ENCODE results near the gene PCGF2. TPM values are rescaled to one million over a fixed set of nuclear protein-coding genes. Genes with fewer than 3 reads are reported as not detected.

PCGF2 gene
- total and polyA plus RNA-seq, 2 of the 8 experiments (the other 6 are each of a cell fraction or from before 2014, with no cell fraction given), result 42.1 to 93.3 TPM

DNA sequence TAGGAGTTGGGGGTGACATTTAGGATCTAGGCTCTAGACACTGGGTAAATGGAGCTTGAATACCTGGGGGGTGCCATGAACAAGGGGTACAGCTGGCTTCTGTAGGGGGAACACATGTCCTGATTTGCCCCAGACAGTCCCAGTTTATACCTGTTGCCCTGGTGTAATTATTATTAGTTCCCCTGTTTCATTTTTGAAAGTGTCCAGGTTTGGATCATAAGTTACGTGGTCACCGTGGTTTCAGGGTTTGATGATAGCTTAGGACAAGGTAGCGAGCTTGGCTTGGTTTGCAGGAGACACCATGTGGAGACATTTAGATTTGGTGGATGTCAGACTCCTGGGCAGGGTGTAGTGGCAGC is 37.6 kb downstream of the PCGF2 start:
- DNase-seq (ENCODE audit: low read depth in 1 of 2, low spot score in 2 of 2), result no peak
- Histone ChIP-seq H2BK5ac (ENCODE audit: low read depth, low read length) (no peak overlapping the region), H2BK20ac (ENCODE audit: low read length) (no peak overlapping the region), H3K23me2 (ENCODE audit: low read depth, low read length) (peaks cover 12% of the 10 kb centered on the region), H2BK15ac (ENCODE audit: low read length) (no peak overlapping the region), H3K56ac (replicated peaks; ENCODE audit: insufficient read length, low read depth, low read length) (no peak overlapping the region), H4K91ac (replicated peaks; ENCODE audit: insufficient read length, low read length) (no peak overlapping the region), H3K4me3 (ENCODE audit: extremely low read depth in 1 of 4, insufficient read depth in 2 of 4, low read depth in 3 of 4, low read length in 4 of 4) (no peak overlapping the region), H3K9ac (replicated peaks in 1 of 4; ENCODE audit: extremely low read depth in 1 of 4, low read depth in 3 of 4, low read length in 3 of 4) (no peak overlapping the region), H3K4ac (replicated peaks; ENCODE audit: insufficient read length, low read depth, low read length) (no peak overlapping the region), H2BK120ac (replicated peaks; ENCODE audit: low read depth, low read length) (no peak overlapping the region), H2AK5ac (ENCODE audit: low read depth, low read length) (no peak overlapping the region), H3K36me3 (ENCODE audit: control insufficient read depth in 2 of 4, insufficient read depth in 4 of 4, low read length in 3 of 4) (no peaks in the 10 kb centered on the region), H3K27ac (ENCODE audit: low read depth, low read length) (no peak overlapping the region), H2AFZ (ENCODE audit: low read length) (no peak overlapping the region), H3K23ac (ENCODE audit: insufficient read length) (no peak overlapping the region), H3K79me1 (ENCODE audit: low read depth, low read length) (no peaks in the 10 kb centered on the region), H4K5ac (ENCODE audit: insufficient read length, low read depth, low read length) (no peak overlapping the region), H3K14ac (ENCODE audit: insufficient read length) (no peak overlapping the region), H3K9me3 (ENCODE audit: insufficient read depth in 2 of 2, low read depth in 1 of 2, low read length in 1 of 2) (no peaks in the 10 kb centered on the region), H3K4me2 (ENCODE audit: insufficient read depth in 1 of 2, low read depth in 2 of 2, low read length in 2 of 2) (no peak overlapping the region), H3K79me2 (ENCODE audit: control insufficient read depth in 1 of 2, insufficient read depth in 2 of 2, low read length in 2 of 2) (no peaks in the 10 kb centered on the region), H2BK12ac (ENCODE audit: low read depth, low read length) (no peak overlapping the region), H3K18ac (ENCODE audit: extremely low read depth, low read length) (no peak overlapping the region), H3K4me1 (replicated peaks in 1 of 4; ENCODE audit: control insufficient read depth in 3 of 4, insufficient read depth in 4 of 4, low read length in 3 of 4) (peaks cover 15 to 40% (median 27%) of the 10 kb centered on the region in 4 experiments), H4K20me1 (replicated peaks in 1 of 2; ENCODE audit: control insufficient read depth in 1 of 2, insufficient read depth in 2 of 2, low read length in 2 of 2) (peaks cover 2 to 7% of the 10 kb centered on the region in 2 experiments), H4K8ac (ENCODE audit: extremely low read depth, insufficient read depth, low read length) (no peak overlapping the region), H3K27me3 (replicated peaks in 1 of 4; ENCODE audit: control insufficient read depth in 3 of 4, extremely low read depth in 1 of 4, insufficient read depth in 3 of 4, low read length in 3 of 4) (peaks cover 4 to 38% (median 23%) of the 10 kb centered on the region in 4 experiments)
- ChIA-PET POLR2A (ENCODE audit: partially characterized antibody) (interaction anchor here (0.6 to 2.7 kb wide), 10 partner anchors 9 to 112 kb away, joined by 3 to 24 read pairs (median 4); no protein-coding TSS in a partner anchor), CTCF (ENCODE audit: partially characterized antibody) (interaction anchor here (0.8 to 3.4 kb wide), 19 partner anchors 8 to 130 kb away, joined by 3 to 21 read pairs (median 4); no protein-coding TSS in a partner anchor)
- TF ChIP-seq RNF2 (IDR thresholded peaks at IDR 0.05; ENCODE audit: borderline replicate concordance, low read depth, low read length, missing control alignments, poor library complexity, severe bottlenecking) (no peak), POLR2A (IDR thresholded peaks at IDR 0.05; ENCODE audit: control extremely low read depth in 1 of 2, low read depth in 2 of 2, low read length in 2 of 2) (no peak), ASH2L (IDR thresholded peaks at IDR 0.05; ENCODE audit: low read length) (no peak)
- WGBS, 2 experiments (ENCODE audit: extremely low coverage in 1 of 2, insufficient coverage in 1 of 2, insufficient read length in 1 of 2, insufficient replicate concordance in 2 of 2, low coverage in 1 of 2, low lambda C conversion rate in 2 of 2, missing lambda C conversion rate in 1 of 2), result 97% methylated on average over 3 of the region's 3 CpGs; no CpG with 5 or more reads in 1 of the 2 experiments
- no peak for FAIRE-seq
